Measurements from ENCODE around the gene MMD. TPM values are rescaled to one million over a fixed set of nuclear protein-coding genes. Genes with fewer than 3 reads are reported as not detected.

MMD gene
- total and polyA plus RNA-seq, 9 of the 15 experiments (the other 6 are each of a cell fraction or from before 2014, with no cell fraction given) = 3.1 to 18.9 (median 10.7) TPM

DNA sequence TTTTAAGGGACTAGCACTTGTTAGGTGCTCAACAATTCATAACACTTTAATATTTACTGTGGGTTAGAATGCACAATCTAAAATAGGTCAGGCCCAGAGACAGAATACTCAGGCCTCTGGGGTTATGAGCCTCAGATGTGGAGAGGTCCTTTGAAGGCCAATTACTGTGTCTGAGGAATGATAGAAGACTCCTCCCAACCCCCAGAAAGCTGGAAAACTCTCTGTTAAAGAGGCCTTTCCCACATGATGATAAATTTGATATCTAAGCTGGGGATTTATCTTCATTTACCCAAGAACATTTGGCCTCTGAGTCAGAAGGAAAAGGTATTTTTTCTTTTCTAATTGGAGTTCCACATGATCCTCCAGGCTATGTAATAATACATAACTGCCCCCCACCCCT, 41.1 kb upstream of the MMD start:
- ChIA-PET POLR2A (interaction anchor here (0.6 kb wide), 2 partner anchors 10 to 33 kb away, joined by 3 to 4 read pairs; no protein-coding TSS in a partner anchor), CTCF (ENCODE audit: low intra/inter-chr PET ratio) (no interaction called here)
- Histone ChIP-seq H3K27me3 (ENCODE audit: control insufficient read depth in 2 of 2, insufficient read depth in 2 of 2, low read length in 2 of 2) (no peaks in the 10 kb centered on the region), H3K9me3 (replicated peaks; ENCODE audit: control insufficient read depth, insufficient read depth, low read depth, low read length) (no peaks in the 10 kb centered on the region), H3K36me3 (ENCODE audit: control insufficient read depth, insufficient read depth, low read length) (no peaks in the 10 kb centered on the region), H3K9ac (ENCODE audit: insufficient read depth in 1 of 2, low read depth in 2 of 2, low read length in 2 of 2) (no peak overlapping the region), H4K20me1 (replicated peaks; ENCODE audit: control insufficient read depth, insufficient read depth, low read length) (no peaks in the 10 kb centered on the region), H3K79me2 (ENCODE audit: control insufficient read depth, insufficient read depth, low read length) (no peaks in the 10 kb centered on the region), H3K4me2 (ENCODE audit: insufficient read depth, low read length) (no peak overlapping the region), H3K4me3 (no peak overlapping the region), H3K27ac (ENCODE audit: extremely low read depth, low read depth, low read length) (no peak overlapping the region), H3K4me1 (replicated peaks in 1 of 2; ENCODE audit: control insufficient read depth in 2 of 2, insufficient read depth in 2 of 2, low read length in 2 of 2) (peaks cover 0 to 5% of the 10 kb centered on the region in 2 experiments; a peak in 2 of 5 replicates), H2AFZ (ENCODE audit: low read depth, low read length) (no peak overlapping the region), H3K9me1 (ENCODE audit: control insufficient read depth, insufficient read depth, low read length) (no peaks in the 10 kb centered on the region)
- ATAC-seq (no peak), DNase-seq (ENCODE audit: extremely low read depth in 1 of 4, low spot score in 3 of 4) (no peak), FAIRE-seq (no peak)
- intact Hi-C loops (cut with micrococcal nuclease) = no loop called here
- TF ChIP-seq ZNF253 (CRISPR knock-in tag; conservative IDR thresholded peaks at IDR 0.05) (no peak), CBX2 (IDR thresholded peaks at IDR 0.05; ENCODE audit: insufficient read depth, low read length, poor library complexity, severe bottlenecking) (no peak), HEY1 (CRISPR knock-in tag; IDR thresholded peaks at IDR 0.05; ENCODE audit: borderline replicate concordance) (no peak), NFRKB (IDR thresholded peaks at IDR 0.05; ENCODE audit: low read depth) (no peak), ZNF707 (CRISPR knock-in tag; conservative IDR thresholded peaks at IDR 0.05) (no peak), PHF21A (IDR thresholded peaks at IDR 0.05; ENCODE audit: borderline replicate concordance, low read depth) (no peak), MIER1 (IDR thresholded peaks at IDR 0.05; ENCODE audit: low read depth) (no peak), DIDO1 (tag; IDR thresholded peaks at IDR 0.05; ENCODE audit: low read depth) (no peak), BRD9 (IDR thresholded peaks at IDR 0.05; ENCODE audit: low read depth, partially characterized antibody) (no peak), ZNF175 (CRISPR knock-in tag; IDR thresholded peaks at IDR 0.05; ENCODE audit: low read depth) (no peak), NR2F6 (CRISPR knock-in tag; IDR thresholded peaks at IDR 0.05) (no peak), KDM5B (IDR thresholded peaks at IDR 0.05; ENCODE audit: insufficient replicate concordance, low read depth, low read length) (no peak)
- TF ChIP-seq, protein P1, sequence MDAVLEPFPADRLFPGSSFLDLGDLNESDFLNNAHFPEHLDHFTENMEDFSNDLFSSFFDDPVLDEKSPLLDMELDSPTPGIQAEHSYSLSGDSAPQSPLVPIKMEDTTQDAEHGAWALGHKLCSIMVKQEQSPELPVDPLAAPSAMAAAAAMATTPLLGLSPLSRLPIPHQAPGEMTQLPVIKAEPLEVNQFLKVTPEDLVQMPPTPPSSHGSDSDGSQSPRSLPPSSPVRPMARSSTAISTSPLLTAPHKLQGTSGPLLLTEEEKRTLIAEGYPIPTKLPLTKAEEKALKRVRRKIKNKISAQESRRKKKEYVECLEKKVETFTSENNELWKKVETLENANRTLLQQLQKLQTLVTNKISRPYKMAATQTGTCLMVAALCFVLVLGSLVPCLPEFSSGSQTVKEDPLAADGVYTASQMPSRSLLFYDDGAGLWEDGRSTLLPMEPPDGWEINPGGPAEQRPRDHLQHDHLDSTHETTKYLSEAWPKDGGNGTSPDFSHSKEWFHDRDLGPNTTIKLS (IDR thresholded peaks at IDR 0.05; ENCODE audit: borderline replicate concordance, low read depth) = no peak
- in situ Hi-C loops (cut with MboI) = no loop called here
- BruUV-seq (replicated peaks) = no TSS peak

Data from K562 (cell line).